GM18517 (cell line): ENCODE data around the gene CD3G.
"Not testable (repeated sequence)": the region's sequence is repeated elsewhere in the genome, so short reads cannot be mapped to it uniquely, and the experiment has no call there.

Source experiments
- ATAC-seq: cut with Tn5 transposase; IDR thresholded peaks from one replicate; pipeline ENCODE4 v1.9.1; 2021; ENCODE audit warnings: mild to moderate bottlenecking, moderate library complexity; ENCODE audit not compliant: unreplicated experiment

Gene CD3G

GRCh38 chr11:118343981-118344515 lies at the start of gene CD3G:
CD3G (plus strand) TSS chr11:118344344; CDS start chr11:118344424, 80 bp downstream.
- ATAC-seq: no peak

GRCh38 chr11:118295199-118295598 lies 48.9 kb upstream of the CD3G start:
- no peak for ATAC-seq

- ATAC-seq: no peak
Measured at GRCh38 chr11:118295815-118296454, 48.2 kb upstream of the CD3G start.

GRCh38 chr11:118301600-118302195 lies 42.4 kb upstream of the CD3G start:
- ATAC-seq: no peak

GRCh38 chr11:118304227-118304567 lies 39.9 kb upstream of the CD3G start:
- no peak for ATAC-seq

GRCh38 chr11:118304568-118305248 lies 39.4 kb upstream of the CD3G start, which contains the start of gene CD3E:
CD3E (plus strand) TSS chr11:118304730; CDS start chr11:118304953, 223 bp downstream.
- ATAC-seq: no peak

GRCh38 chr11:118305726-118306125 lies 38.4 kb upstream of the CD3G start:
- ATAC-seq: no peak

GRCh38 chr11:118306556-118306955 lies 37.6 kb upstream of the CD3G start:
- no peak for ATAC-seq

- not testable (repeated sequence) for ATAC-seq
Measured at GRCh38 chr11:118308995-118309528, 35.1 kb upstream of the CD3G start.

GRCh38 chr11:118310271-118310670 lies 33.9 kb upstream of the CD3G start:
- no peak for ATAC-seq

- ATAC-seq: no peak
Measured at GRCh38 chr11:118310781-118311485, 33.2 kb upstream of the CD3G start.

- no peak for ATAC-seq
Measured at GRCh38 chr11:118311518-118311917, 32.6 kb upstream of the CD3G start.

GRCh38 chr11:118312328-118312727 lies 31.8 kb upstream of the CD3G start:
- no peak for ATAC-seq

- ATAC-seq: no peak
Measured at GRCh38 chr11:118313242-118313641, 30.9 kb upstream of the CD3G start.

GRCh38 chr11:118314988-118315411 lies 29.1 kb upstream of the CD3G start:
- ATAC-seq: no peak

- ATAC-seq: no peak
Measured at GRCh38 chr11:118318124-118318523, 26.0 kb upstream of the CD3G start.

- ATAC-seq: no peak
Measured at GRCh38 chr11:118318581-118319336, 25.4 kb upstream of the CD3G start.

GRCh38 chr11:118319337-118319707 lies 24.8 kb upstream of the CD3G start:
- ATAC-seq: no peak

- no peak for ATAC-seq
Measured at GRCh38 chr11:118320515-118320914, 23.6 kb upstream of the CD3G start.

- no peak for ATAC-seq
Measured at GRCh38 chr11:118321386-118322082, 22.6 kb upstream of the CD3G start.
